WTC11 (cell line): Measurements from ENCODE around the gene SYT1. TPM values are rescaled to one million over a fixed set of nuclear protein-coding genes. Genes with fewer than 3 reads are reported as not detected.

Experiments used
- ATAC-seq: fragments of 200-7000 bp; cut with Tn5 transposase; 2 replicates; pipeline ENCODE4 v1.10.0; 2021; ENCODE audit warnings: mild to moderate bottlenecking, moderate library complexity
- CTCF ChIA-PET: fragments of 300-600 bp; sonication (Branson Sonifier 250); formaldehyde crosslinking; loops from one replicate; lab custom pipeline; 2021; ENCODE audit warnings: antibody characterized with exemption; lab: Charles Lee
- POLR2A ChIA-PET: fragments of 350-600 bp; sonication (Branson Sonifier 250); formaldehyde crosslinking; loops from one replicate; lab custom pipeline; 2021; ENCODE audit warnings: antibody characterized with exemption; lab: Charles Lee
- DNase-seq: peaks from one replicate; pipeline ENCODE4 v3.0.0; 2021; ENCODE audit warnings: low spot score
- H3K27ac Mint-ChIP-seq: 2 replicates; pipeline ENCODE4 v1.8.0; 2021; ENCODE audit warnings: mixed read lengths
- H3K27me3 Mint-ChIP-seq: 2 replicates; pipeline ENCODE4 v1.8.0; 2021; ENCODE audit warnings: low read depth, mild to moderate bottlenecking, moderate library complexity, mixed read lengths
- H3K36me3 Mint-ChIP-seq: 2 replicates; pipeline ENCODE4 v1.8.0; 2021; ENCODE audit warnings: mixed read lengths
- H3K4me1 Mint-ChIP-seq: 2 replicates; pipeline ENCODE4 v1.8.0; 2022; ENCODE audit warnings: mixed read lengths
- H3K4me3 Mint-ChIP-seq: 2 replicates; pipeline ENCODE4 v1.8.0; 2021; ENCODE audit warnings: mild to moderate bottlenecking, moderate library complexity, mixed read lengths
- H3K9me3 Mint-ChIP-seq: 2 replicates; pipeline ENCODE4 v1.8.0; 2021; ENCODE audit warnings: mixed read lengths
- CBFB ChIP-seq: sonication (generic); formaldehyde crosslinking; IDR thresholded peaks from 2 replicates; pipeline ENCODE4 v1.8.1; 2022; ENCODE audit warnings: mild to moderate bottlenecking, low read depth, missing genetic modification reagents
- ELF4 ChIP-seq: sonication (generic); formaldehyde crosslinking; IDR thresholded peaks from 2 replicates; pipeline ENCODE4 v1.8.1; 2022; ENCODE audit warnings: low read depth, mild to moderate bottlenecking, moderate library complexity, missing genetic modification reagents
- FOXP1 ChIP-seq: sonication (generic); formaldehyde crosslinking; IDR thresholded peaks from 2 replicates; pipeline ENCODE4 v1.8.0; 2022; ENCODE audit warnings: missing genetic modification reagents, mild to moderate bottlenecking, moderate library complexity, borderline replicate concordance
- HMGA2 ChIP-seq: fragments of 250-450 bp; sonication (Bioruptor Pico); IDR thresholded peaks from 2 replicates; pipeline ENCODE4 v1.4.0; 2021; ENCODE audit warnings: mild to moderate bottlenecking, moderate library complexity
- MAX ChIP-seq: sonication (generic); formaldehyde crosslinking; IDR thresholded peaks from 2 replicates; pipeline ENCODE4 v1.8.0; 2022; ENCODE audit warnings: mild to moderate bottlenecking, missing genetic modification reagents
- MYBL2 ChIP-seq: sonication (generic); formaldehyde crosslinking; IDR thresholded peaks from 2 replicates; pipeline ENCODE4 v1.8.1; 2023; ENCODE audit warnings: mild to moderate bottlenecking, moderate library complexity, missing genetic modification reagents
- NR3C1 ChIP-seq: sonication (generic); formaldehyde crosslinking; conservative IDR thresholded peaks from 2 replicates; pipeline ENCODE4 v1.8.1; 2023; ENCODE audit warnings: low read depth, mild to moderate bottlenecking, missing genetic modification reagents
- SMAD4 ChIP-seq: sonication (generic); formaldehyde crosslinking; IDR thresholded peaks from 2 replicates; pipeline ENCODE4 v1.8.0; 2022; ENCODE audit warnings: mild to moderate bottlenecking, missing genetic modification reagents
- ZNF232 ChIP-seq: sonication (generic); formaldehyde crosslinking; IDR thresholded peaks from 2 replicates; pipeline ENCODE4 v1.8.0; 2022; ENCODE audit warnings: mild to moderate bottlenecking, missing genetic modification reagents
- ZNF263 ChIP-seq: sonication (generic); formaldehyde crosslinking; IDR thresholded peaks from 2 replicates; pipeline ENCODE4 v1.8.1; 2022; ENCODE audit warnings: low read depth, mild to moderate bottlenecking, moderate library complexity, missing genetic modification reagents
- ZNF396 ChIP-seq: fragments of 250-450 bp; sonication (Bioruptor Pico); IDR thresholded peaks from 2 replicates; pipeline ENCODE4 v1.8.0; 2021; ENCODE audit warnings: mild to moderate bottlenecking, moderate library complexity, borderline replicate concordance
- ZNF416 ChIP-seq: fragments of 250-450 bp; sonication (Bioruptor Pico); IDR thresholded peaks from 2 replicates; pipeline ENCODE4 v1.9.0; 2021; ENCODE audit warnings: mild to moderate bottlenecking, inconsistent platforms
- ZNF425 ChIP-seq: fragments of 250-450 bp; sonication (Bioruptor Pico); conservative IDR thresholded peaks from 2 replicates; pipeline ENCODE4 v1.9.0; 2021; ENCODE audit warnings: mild to moderate bottlenecking
- ZNF532 ChIP-seq: fragments of 250-450 bp; sonication (Bioruptor Pico); IDR thresholded peaks from 2 replicates; pipeline ENCODE4 v1.9.0; 2021; ENCODE audit warnings: mild to moderate bottlenecking, borderline replicate concordance
- ZNF671 ChIP-seq: fragments of 250-450 bp; sonication (Bioruptor Pico); IDR thresholded peaks from 2 replicates; pipeline ENCODE4 v1.8.0; 2021; ENCODE audit warnings: mild to moderate bottlenecking
- total RNA-seq: library from RNA; stranded (reverse); gene quantifications from 3 replicates; pipeline ENCODE4 v1.2.3, GENCODE V29; 2021
- TF ChIP-seq, protein P1 (sequence below): sonication (generic); formaldehyde crosslinking; IDR thresholded peaks from 2 replicates; pipeline ENCODE4 v1.8.1; 2023; ENCODE audit warnings: mild to moderate bottlenecking, missing genetic modification reagents, moderate library complexity
- TF ChIP-seq, protein P2 (sequence below): sonication (generic); formaldehyde crosslinking; IDR thresholded peaks from 2 replicates; pipeline ENCODE4 v1.8.0; 2022; ENCODE audit warnings: missing genetic modification reagents

The SYT1 gene
- total RNA-seq, 1 experiment from 2014 or later: 45.2 TPM

- TF ChIP-seq ZNF232 (CRISPR knock-in tag) (no peak), ZNF425 (no peak), MYBL2 (CRISPR knock-in tag) (no peak), CBFB (CRISPR knock-in tag) (no peak)
- POLR2A ChIA-PET: no interaction called here
- H3K36me3 Mint-ChIP-seq: no peaks in the 10 kb centered on the region
- peaks cover 65% of the 10 kb centered on the region for H3K4me1 Mint-ChIP-seq
- DNase-seq (no peak), ATAC-seq (no peak)
- no peaks in the 10 kb centered on the region for H3K9me3 Mint-ChIP-seq
- no peak overlapping the region for H3K4me3 Mint-ChIP-seq
- CTCF ChIA-PET: interaction anchor here (1.9 kb wide), 1 partner anchor 82 kb away, joined by 4 read pairs; no protein-coding TSS in a partner anchor
- H3K27ac Mint-ChIP-seq: no peak overlapping the region
- H3K27me3 Mint-ChIP-seq: no peaks in the 10 kb centered on the region
Measured at GRCh38 chr12:79421236-79421740, 556.7 kb downstream of the SYT1 start.

DNA sequence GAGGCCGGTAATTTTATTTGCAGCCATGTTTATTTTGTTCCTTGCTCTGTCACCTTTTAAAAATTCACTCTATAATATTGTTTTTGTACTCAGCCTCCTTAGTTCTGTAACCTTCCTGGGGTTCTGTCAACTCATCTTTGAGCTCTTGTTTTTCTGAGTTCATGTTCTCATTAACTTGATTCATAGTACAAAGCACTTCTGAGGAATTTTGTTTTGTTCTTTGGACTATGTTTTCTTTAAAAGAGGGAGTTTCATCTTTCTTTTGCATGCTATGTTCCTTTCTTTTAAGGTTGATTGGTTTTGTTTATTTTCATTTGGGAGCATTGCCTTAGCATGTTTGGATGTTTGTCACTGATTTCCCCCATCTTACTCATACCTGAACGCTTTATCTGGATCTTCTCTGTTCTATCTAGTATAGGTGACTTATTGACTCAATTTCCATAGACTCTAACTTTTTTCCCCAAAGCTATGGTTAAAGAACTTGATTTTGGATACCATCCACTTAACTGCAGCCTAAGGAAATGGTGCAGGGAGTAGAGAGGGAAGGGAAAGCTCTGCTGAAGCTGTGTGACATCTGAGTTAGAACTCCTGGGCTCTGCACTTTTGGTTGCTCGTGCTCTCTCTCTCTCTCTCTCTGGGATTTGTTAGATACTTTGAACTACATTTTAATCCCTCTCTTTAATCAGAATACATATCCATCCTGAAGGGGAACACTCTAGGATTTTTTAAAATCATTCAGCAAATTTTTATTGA, 557.7 kb downstream of the SYT1 start:
- H3K36me3 Mint-ChIP-seq: no peaks in the 10 kb centered on the region
- ATAC-seq: no peak
- TF ChIP-seq, protein P1, sequence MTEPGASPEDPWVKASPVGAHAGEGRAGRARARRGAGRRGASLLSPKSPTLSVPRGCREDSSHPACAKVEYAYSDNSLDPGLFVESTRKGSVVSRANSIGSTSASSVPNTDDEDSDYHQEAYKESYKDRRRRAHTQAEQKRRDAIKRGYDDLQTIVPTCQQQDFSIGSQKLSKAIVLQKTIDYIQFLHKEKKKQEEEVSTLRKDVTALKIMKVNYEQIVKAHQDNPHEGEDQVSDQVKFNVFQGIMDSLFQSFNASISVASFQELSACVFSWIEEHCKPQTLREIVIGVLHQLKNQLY (CRISPR knock-in tag): no peak
- TF ChIP-seq ZNF532 (CRISPR knock-in tag): no peak
- TF ChIP-seq ZNF263: no peak
- TF ChIP-seq HMGA2 (CRISPR knock-in tag): no peak
- TF ChIP-seq NR3C1 (CRISPR knock-in tag): no peak
- TF ChIP-seq ZNF671: no peak
- TF ChIP-seq FOXP1: no peak
- H3K4me3 Mint-ChIP-seq: no peak overlapping the region
- CTCF ChIA-PET: interaction anchor here (0.9 kb wide), 1 partner anchor 765 kb away, joined by 3 read pairs; no protein-coding TSS in a partner anchor
- POLR2A ChIA-PET: interaction anchor here (1.5 kb wide), 1 partner anchor 13 kb away, joined by 3 read pairs; no protein-coding TSS in a partner anchor
- DNase-seq: no peak
- no peak overlapping the region; the same call in 1 of the 2 replicates for H3K27ac Mint-ChIP-seq
- H3K9me3 Mint-ChIP-seq: no peaks in the 10 kb centered on the region
- H3K4me1 Mint-ChIP-seq: peaks cover 61% of the 10 kb centered on the region
- H3K27me3 Mint-ChIP-seq: no peaks in the 10 kb centered on the region

- H3K27ac Mint-ChIP-seq: 0 out of 2 replicates have a peak overlapping the region, but pooled peaks have one; percentile 20
- TF ChIP-seq ELF4 (no peak), SMAD4 (CRISPR knock-in tag) (no peak), ZNF396 (CRISPR knock-in tag) (no peak), CBFB (CRISPR knock-in tag) (no peak), ZNF416 (CRISPR knock-in tag) (no peak), MAX (CRISPR knock-in tag) (no peak)
- TF ChIP-seq, protein P2, sequence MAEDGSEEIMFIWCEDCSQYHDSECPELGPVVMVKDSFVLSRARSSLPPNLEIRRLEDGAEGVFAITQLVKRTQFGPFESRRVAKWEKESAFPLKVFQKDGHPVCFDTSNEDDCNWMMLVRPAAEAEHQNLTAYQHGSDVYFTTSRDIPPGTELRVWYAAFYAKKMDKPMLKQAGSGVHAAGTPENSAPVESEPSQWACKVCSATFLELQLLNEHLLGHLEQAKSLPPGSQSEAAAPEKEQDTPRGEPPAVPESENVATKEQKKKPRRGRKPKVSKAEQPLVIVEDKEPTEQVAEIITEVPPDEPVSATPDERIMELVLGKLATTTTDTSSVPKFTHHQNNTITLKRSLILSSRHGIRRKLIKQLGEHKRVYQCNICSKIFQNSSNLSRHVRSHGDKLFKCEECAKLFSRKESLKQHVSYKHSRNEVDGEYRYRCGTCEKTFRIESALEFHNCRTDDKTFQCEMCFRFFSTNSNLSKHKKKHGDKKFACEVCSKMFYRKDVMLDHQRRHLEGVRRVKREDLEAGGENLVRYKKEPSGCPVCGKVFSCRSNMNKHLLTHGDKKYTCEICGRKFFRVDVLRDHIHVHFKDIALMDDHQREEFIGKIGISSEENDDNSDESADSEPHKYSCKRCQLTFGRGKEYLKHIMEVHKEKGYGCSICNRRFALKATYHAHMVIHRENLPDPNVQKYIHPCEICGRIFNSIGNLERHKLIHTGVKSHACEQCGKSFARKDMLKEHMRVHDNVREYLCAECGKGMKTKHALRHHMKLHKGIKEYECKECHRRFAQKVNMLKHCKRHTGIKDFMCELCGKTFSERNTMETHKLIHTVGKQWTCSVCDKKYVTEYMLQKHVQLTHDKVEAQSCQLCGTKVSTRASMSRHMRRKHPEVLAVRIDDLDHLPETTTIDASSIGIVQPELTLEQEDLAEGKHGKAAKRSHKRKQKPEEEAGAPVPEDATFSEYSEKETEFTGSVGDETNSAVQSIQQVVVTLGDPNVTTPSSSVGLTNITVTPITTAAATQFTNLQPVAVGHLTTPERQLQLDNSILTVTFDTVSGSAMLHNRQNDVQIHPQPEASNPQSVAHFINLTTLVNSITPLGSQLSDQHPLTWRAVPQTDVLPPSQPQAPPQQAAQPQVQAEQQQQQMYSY (CRISPR knock-in tag): no peak
- TF ChIP-seq, all 79 proteins: peak for 0
- Mint-ChIP-seq H3K9me3 (peaks cover 2% of the 10 kb centered on the region; the same call in 1 of the 2 replicates), H3K36me3 (no peaks in the 10 kb centered on the region), H3K4me1 (peaks cover 48% of the 10 kb centered on the region), H3K4me3 (no peak overlapping the region), H3K27me3 (no peaks in the 10 kb centered on the region)
- DNase-seq: no peak
- ATAC-seq: no peak
- CTCF ChIA-PET: interaction anchor here (0.9 kb wide), 1 partner anchor 764 kb away, joined by 3 read pairs; no protein-coding TSS in a partner anchor
- POLR2A ChIA-PET: interaction anchor here (1.5 kb wide), 1 partner anchor 11 kb away, joined by 3 read pairs; no protein-coding TSS in a partner anchor
Measured at GRCh38 chr12:79423560-79423959, 559.0 kb downstream of the SYT1 start.
